Measurements from ENCODE around the gene MEOX2.

MEOX2 gene

DNA sequence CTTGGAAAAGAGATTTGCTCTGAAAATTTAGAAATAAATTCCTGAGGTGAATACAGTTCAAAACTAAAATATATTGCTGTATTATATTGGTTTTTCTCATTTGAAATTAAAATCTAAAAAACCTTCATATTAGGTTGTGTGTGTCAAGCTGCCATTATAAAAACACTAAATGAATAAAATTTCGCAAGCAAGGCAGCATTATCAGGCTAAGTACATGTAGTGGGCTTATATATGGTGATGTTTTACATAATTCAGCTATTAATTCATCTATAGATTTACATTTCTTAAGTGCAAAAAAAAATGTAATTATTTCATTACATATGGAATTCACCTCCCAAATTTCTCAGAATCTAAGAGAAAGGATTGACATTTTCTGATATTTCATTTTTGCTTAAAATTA lies 5.3 kb downstream of the MEOX2 start:
- DNase-seq (ENCODE audit: low read depth) = no peak

DNA sequence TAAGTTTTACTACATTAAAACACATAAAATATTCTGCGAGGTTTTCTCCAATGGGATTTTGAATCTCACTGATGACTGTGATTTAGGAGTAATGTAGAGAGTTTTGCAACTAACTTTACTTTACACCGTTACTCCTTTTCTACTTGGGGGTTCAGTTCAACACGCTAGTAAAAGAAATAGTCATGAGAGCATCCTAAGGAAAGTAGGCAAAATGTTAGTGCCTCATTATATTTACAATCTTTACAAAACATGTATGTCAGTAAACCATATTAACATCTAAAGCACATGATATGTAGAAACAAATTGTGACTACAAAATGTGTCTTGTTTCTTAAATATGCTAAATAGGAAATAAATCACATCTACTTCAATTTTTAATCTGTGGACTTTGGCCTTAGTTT lies 6.0 kb downstream of the MEOX2 start:
- DNase-seq (ENCODE audit: low read depth) = no peak

GRCh38 chr7:15679306-15679705 lies 7.2 kb downstream of the MEOX2 start:
- DNase-seq (ENCODE audit: low read depth) = no peak

DNA sequence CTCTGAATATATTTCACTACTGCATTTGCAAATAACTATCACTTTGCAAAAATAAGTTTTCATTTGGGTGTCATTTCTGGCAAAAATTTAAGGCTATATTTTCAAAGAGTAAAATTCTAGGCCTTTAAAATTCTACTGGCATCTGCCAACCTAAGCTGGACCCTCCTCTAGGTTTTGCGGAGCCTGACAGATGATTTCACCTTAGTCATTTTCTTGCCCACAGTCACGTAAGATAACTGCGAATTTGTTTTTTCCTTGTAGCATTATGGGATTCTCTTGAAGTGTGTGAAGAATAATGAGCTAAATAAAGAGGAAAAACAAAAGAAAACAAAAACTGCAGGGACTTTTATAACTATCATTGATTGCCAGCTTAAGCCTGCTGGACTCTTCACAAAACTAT lies 7.8 kb downstream of the MEOX2 start:
- DNase-seq (ENCODE audit: low read depth) = no peak

GRCh38 chr7:15675379-15675778 lies 11.1 kb downstream of the MEOX2 start:
- DNase-seq (ENCODE audit: low read depth) = no peak

GRCh38 chr7:15674586-15674985 lies 11.9 kb downstream of the MEOX2 start:
- DNase-seq (ENCODE audit: low read depth) = no peak

DNA sequence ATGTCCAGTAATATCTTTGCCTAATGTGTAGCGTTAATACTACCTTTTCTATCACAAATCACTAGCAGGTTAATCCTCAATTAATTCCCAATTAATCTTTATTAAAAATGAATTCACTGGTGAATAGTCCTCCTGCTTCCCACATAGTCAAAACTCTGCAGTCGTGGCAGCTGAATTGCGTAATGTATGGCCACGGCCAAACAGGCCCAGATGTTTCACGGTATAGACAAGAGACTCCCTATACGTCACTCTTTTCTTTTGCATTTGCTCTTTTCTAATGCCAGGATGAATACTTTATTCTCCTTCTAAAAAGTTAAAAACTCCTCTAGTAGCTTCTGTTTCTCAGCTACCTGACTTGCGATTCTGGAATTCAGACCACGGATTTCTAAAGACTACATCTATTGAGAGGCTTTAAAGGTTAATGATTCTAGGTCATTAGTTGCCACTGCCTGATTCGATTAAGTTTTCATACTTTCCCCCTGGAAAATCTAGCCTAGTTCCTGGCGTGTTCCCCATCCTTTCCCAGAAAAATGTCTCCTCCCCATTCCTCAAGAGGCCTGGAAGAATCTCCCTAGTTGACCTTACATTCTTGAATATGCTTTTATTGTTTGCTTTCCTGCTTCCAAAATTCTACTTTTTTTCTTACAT lies 16.9 kb downstream of the MEOX2 start:
- DNase-seq (ENCODE audit: low read depth) = no peak

GRCh38 chr7:15667991-15668390 lies 18.5 kb downstream of the MEOX2 start:
- no peak for DNase-seq (ENCODE audit: low read depth)

DNA sequence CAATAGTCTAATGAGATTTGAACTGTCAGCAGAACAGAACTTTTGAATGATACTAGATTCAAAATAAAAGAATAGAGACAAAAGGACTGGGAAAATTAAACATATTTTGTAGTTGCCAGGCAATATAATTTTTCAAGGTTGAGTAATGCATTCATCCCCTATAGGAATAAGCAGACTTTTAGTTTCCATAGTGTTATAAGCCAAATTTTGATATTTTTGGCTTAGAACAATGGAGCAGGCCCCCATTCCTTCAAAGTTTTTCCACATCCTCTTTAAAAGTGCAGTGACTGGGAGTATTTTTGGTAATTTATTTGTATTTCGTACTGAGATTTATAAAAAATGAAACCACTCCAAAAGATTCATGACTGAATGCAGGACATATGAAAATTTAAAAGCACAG lies 24.0 kb downstream of the MEOX2 start:
- no peak for DNase-seq (ENCODE audit: low read depth)

- DNase-seq (ENCODE audit: low read depth) = no peak
Observed at GRCh38 chr7:15658247-15658646, 28.2 kb downstream of the MEOX2 start.

DNA sequence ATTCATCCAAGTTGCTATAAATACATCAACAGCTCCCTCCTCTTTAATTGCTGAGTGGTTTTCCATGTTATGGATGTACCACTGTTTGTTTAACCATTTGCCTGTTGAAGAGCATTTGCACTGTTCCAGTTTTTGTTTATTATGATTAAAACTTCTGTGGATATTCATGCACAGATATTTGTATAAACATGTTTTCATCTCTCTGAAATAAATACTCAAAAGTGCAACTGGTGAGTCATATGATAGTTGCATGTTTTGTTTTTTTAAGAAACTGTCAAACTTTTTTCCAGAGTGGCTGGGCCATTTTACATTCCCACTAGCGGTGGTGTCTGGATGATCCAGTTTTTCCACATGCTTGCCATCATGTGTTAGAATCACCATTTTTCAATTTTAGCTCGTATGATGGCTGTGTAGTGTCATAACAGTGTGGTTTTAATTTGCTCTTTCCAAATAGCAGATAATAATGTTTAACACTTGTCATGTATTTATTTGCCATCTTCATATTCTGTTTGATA lies 33.6 kb downstream of the MEOX2 start:
- no peak for DNase-seq (ENCODE audit: low read depth)

DNA sequence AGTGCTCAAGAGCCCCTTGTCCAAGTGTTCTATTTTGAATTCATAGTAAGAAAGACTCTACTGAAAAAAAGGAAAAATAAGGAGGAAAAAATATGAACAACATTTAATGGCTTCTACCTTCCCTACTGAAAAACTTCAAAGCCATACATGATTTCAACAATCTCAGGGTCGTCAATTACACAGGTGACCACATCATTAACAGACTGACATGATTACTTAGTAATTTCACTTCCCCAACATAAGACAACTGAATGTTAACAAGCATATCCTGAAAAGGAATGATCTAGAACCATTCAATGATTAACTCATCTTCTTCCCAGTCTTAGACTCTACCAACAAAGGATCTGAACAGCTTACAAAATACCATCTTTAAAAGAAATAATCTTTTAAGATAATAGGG lies 34.8 kb downstream of the MEOX2 start:
- no peak for DNase-seq (ENCODE audit: low read depth)

DNA sequence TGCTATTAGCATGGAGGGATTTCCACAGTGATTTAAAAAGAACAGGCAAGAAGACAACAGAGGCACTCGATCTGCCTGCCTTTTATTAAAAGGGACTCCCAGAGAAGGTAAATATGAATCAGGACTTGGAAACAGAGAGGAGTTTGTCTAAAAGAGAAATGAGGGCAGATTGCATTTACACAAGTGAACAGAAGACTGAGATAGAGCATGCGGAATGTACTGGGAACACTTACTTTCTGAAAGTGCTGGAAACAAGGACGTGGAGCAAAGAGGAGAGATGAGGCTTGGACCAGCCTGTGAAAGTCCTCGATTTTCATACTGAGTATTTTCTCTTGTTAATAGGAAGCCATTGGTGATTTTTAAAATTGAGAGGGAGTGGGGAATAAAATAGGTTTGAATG lies 35.7 kb downstream of the MEOX2 start:
- DNase-seq (ENCODE audit: low read depth) = no peak

GRCh38 chr7:15648461-15648961 lies 38.0 kb downstream of the MEOX2 start:
- no peak for DNase-seq (ENCODE audit: low read depth)

DNA sequence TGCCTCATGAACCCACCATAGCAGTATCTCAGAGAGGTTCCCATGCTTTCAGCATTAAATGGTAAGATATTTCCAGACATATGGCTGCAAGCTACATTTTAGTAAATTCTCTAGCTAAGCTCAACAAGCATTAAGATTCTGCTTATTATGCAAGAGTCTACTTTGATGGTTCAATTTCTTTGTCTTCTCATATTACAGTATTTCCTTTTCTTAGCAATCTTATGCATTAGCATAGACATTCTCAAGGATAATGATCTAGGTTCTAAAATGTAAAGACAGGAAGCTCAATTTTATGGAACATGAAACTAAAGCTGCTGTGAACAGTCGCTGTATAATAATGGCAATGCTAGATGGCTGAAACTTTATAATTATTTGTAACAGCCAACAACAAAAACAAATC lies 39.2 kb downstream of the MEOX2 start:
- DNase-seq (ENCODE audit: low read depth) = no peak

DNA sequence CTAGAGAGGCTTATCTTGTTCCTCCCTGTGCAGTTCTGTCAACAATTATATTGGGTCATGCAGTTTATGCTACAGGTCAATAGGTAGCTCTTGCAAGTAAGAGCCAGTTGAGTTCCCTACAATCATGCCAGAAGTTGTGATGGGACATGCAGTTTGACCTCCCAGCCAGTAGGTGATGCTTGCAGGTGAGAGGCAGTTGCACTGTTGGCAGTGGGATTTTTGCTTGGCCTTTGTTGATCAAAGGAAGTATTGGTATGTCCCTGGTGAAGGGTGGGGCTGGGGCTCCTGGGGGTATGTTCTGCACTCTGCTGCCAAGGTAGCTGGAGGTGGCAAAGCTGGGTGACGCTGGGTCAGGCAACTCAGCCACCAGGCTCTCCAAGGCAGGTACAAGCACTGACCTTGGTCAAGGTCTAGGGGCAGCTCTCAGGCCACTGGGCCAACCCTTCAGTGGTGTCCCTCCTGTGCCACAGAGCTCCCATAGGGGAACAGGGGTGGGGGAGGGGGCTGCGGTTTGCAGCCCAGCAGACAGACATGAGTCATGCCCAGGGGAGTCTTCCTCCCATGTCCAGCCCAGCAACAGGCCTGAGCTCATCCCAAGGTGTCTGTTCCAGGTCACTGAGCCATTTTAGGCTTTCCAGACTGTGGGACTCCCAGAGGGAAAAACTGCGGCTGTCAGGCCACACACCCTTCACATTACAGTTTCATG lies 43.3 kb downstream of the MEOX2 start:
- DNase-seq (ENCODE audit: low read depth) = no peak

- no peak for DNase-seq (ENCODE audit: low read depth)
Observed at GRCh38 chr7:15628876-15629275, 57.6 kb downstream of the MEOX2 start.

GRCh38 chr7:15626041-15626440 lies 60.4 kb downstream of the MEOX2 start:
- no peak for DNase-seq (ENCODE audit: low read depth)

DNA sequence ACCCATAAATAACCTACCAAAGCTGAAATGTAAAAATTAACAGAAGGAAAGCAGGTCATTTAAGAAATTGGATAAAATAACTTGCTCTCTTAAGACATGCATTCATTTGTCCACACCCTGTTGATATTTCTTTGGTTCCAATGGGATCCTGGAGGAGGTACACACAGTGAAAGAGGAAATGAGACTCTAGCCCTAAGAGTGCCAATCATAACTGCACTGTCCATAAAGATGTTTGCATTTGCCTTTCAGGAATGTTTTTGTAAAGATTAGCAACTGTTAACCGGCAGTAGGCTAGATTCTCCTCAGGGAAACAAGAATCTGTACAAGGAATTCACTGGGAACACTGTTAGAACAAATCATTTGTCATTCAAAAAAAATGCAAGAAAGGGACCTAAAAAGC lies 61.0 kb downstream of the MEOX2 start:
- DNase-seq (ENCODE audit: low read depth) = no peak

- DNase-seq (ENCODE audit: low read depth) = no peak
Observed at GRCh38 chr7:15621468-15621867, 65.0 kb downstream of the MEOX2 start.

GRCh38 chr7:15620491-15621185 lies 65.8 kb downstream of the MEOX2 start:
- DNase-seq (ENCODE audit: low read depth) = no peak

DNA sequence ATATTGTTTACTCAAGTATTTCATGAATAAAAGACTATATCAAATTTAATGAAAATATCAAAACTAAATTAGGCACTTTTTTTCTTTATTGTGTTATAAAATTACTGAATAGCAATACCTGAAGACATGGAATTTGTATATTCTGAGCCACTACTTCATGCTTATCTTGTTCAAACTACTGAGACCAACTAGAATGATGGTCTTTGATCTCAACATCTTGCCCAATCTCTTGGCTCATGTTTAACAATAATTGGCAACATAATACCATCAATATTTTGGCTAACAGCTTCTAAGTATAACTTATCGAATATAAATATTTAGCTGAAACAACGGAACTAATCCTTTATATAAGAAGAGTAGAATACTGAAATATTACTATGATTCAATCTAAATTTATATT lies 68.2 kb downstream of the MEOX2 start:
- DNase-seq (ENCODE audit: low read depth) = no peak

- DNase-seq (ENCODE audit: low read depth) = no peak
Observed at GRCh38 chr7:15612205-15612604, 74.3 kb downstream of the MEOX2 start.

Data from GM04504 (cell line).